NB4 (cell line): ENCODE data around the gene MORC2.
A peak's percentile ranks its signal among the peaks of the same experiment; 100 is the strongest.

ENCODE experiments used
- DNase-seq: peaks from one replicate; pipeline ENCODE4 v3.0.0; 2010; ENCODE audit warnings: low read depth
- H3K4me3 ChIP-seq: one replicate; pipeline ENCODE4 v1.5.1; 2011; ENCODE audit warnings: mild to moderate bottlenecking, low read depth, low read length, moderate library complexity
- MAX ChIP-seq: IDR thresholded peaks from 2 replicates; pipeline ENCODE4 v1.6.1; 2011; ENCODE audit warnings: low read depth, low read length
- MYC ChIP-seq: IDR thresholded peaks from 2 replicates; pipeline ENCODE4 v1.6.1; 2011; ENCODE audit warnings: low read depth, low read length
- POLR2A ChIP-seq: IDR thresholded peaks from 2 replicates; pipeline ENCODE4 v1.6.1; 2011; ENCODE audit warnings: mild to moderate bottlenecking; ENCODE audit not compliant: insufficient read length; ENCODE audit errors: extremely low read depth
- TF ChIP-seq, protein P1 (sequence below): IDR thresholded peaks from one replicate; pipeline ENCODE4 v1.5.1; 2012; ENCODE audit warnings: low read depth, low read length

Gene MORC2

DNA sequence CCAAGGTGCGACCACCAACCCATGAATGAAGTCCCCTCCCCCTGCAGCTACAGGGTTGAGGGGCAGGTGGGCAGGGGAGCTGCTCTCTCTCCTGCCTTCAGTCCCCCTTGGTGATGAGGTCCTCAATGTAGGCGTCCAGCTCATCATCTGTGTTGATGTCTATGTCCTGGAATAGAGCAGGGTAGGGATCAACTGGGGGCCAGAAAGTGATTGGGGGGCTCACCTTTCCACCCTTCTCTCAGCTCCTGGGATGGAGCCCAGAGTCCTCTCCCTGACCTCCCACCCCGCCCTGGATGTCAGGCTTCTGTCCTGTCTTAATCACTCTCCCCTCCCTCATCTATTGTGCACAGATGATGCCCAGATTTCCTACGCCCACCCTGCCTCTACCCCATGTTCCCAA, 41.9 kb downstream of the MORC2 start:
- H3K4me3 ChIP-seq = no peak overlapping the region
- TF ChIP-seq, protein P1, sequence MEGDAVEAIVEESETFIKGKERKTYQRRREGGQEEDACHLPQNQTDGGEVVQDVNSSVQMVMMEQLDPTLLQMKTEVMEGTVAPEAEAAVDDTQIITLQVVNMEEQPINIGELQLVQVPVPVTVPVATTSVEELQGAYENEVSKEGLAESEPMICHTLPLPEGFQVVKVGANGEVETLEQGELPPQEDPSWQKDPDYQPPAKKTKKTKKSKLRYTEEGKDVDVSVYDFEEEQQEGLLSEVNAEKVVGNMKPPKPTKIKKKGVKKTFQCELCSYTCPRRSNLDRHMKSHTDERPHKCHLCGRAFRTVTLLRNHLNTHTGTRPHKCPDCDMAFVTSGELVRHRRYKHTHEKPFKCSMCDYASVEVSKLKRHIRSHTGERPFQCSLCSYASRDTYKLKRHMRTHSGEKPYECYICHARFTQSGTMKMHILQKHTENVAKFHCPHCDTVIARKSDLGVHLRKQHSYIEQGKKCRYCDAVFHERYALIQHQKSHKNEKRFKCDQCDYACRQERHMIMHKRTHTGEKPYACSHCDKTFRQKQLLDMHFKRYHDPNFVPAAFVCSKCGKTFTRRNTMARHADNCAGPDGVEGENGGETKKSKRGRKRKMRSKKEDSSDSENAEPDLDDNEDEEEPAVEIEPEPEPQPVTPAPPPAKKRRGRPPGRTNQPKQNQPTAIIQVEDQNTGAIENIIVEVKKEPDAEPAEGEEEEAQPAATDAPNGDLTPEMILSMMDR = no peak
- TF ChIP-seq MYC (no peak), MAX (no peak), POLR2A (no peak)
- no peak for DNase-seq

DNA sequence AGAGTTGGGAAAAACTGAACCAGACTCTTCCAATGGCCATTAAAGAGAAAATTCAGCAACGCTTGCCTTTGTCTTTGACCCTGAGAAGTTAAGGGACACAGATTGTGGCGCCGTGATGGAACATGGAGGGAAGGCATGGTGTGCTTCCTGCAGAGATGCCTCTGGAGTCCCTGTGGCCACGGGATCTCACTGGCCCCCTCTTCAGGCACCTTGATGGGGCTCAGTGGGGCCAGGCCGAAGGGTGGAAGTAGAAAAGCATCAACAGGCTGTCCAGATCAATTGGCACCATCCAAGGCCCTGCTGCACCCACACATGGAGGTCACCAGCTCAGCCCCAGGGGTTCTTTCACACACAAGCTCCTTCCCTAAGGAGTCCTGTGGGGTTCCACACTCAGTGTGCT, 42.9 kb downstream of the MORC2 start:
- no peak for DNase-seq
- no peak for TF ChIP-seq POLR2A
- TF ChIP-seq, protein P1 = no peak
- no peak overlapping the region for H3K4me3 ChIP-seq

GRCh38 chr22:30923168-30923900, 45.2 kb downstream of the MORC2 start:
- TF ChIP-seq MAX (no peak), POLR2A (no peak), MYC (no peak)
- TF ChIP-seq, protein P1 = no peak
- H3K4me3 ChIP-seq = no peak overlapping the region
- DNase-seq = no peak

DNA sequence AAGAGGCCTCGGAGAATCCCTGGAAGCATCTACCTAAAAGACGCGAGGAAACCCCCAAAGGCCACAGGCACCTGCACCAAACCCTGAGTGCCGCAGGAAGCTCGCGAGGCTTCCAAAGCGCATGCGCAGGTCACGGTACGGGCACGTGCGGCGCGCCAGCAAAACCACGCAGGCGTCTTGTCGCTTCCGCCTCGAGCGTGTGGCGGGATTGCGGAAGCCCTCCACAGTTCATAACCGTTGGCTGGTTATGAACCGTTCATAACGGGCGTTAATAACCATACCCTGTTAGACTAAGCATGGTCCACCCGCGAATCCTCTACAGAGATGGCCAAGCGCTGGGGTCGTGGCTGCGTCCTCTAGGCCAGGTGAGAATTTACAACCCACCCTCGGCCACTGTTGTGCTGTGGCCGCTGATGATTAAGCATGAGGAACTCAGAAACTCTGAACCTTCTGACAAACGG, 46.4 kb downstream of the MORC2 start:
- TF ChIP-seq MYC (no peak), MAX (no peak), POLR2A (no peak)
- TF ChIP-seq, protein P1 = no peak
- H3K4me3 ChIP-seq = peak overlapping the region; percentile 61
- peak; percentile 91 for DNase-seq

DNA sequence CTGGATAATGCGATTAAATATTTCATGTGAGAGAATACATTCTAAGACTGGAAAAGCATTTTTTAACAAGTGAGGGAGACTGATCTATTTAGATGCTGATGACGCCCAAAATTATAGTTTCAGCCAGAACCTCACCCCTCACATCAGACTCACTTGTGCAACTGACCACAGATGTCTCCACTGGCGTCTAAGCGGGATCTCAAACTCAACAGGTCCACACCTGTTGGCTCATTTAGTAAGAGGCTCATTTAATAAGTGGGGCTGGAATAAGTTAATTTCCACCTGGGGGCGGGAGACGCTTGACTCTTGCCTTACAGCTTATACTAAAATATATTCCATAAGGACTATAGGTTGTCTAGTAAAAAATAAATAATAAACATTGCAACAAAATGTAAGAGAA, 47.5 kb downstream of the MORC2 start:
- TF ChIP-seq POLR2A = no peak
- TF ChIP-seq, protein P1 = no peak
- no peak for TF ChIP-seq MYC
- TF ChIP-seq MAX = no peak
- H3K4me3 ChIP-seq = peak overlapping the region; percentile 61
- DNase-seq = peak; percentile 52
